ENCODE results near the gene ANTXR1. TPM values are rescaled to one million over a fixed set of nuclear protein-coding genes. Genes with fewer than 3 reads are reported as not detected.

Gene ANTXR1
- total RNA-seq, 1 donor = 206 TPM

- TF ChIP-seq CTCF (IDR thresholded peaks at IDR 0.05; ENCODE audit: insufficient read depth, low read depth, low read length) = no peak
- H3K4me3 ChIP-seq (ENCODE audit: low read depth, low read length) = no peak overlapping the region
- DNase-seq (ENCODE audit: low read depth) = no peak
Measured at GRCh38 chr2:69201259-69201658, 188.3 kb downstream of the ANTXR1 start.

GRCh38 chr2:69202327-69202726 is 189.3 kb downstream of the ANTXR1 start:
- no peak for TF ChIP-seq CTCF (IDR thresholded peaks at IDR 0.05; ENCODE audit: insufficient read depth, low read depth, low read length)
- DNase-seq (ENCODE audit: low read depth) = no peak

GRCh38 chr2:69203166-69203985 is 190.4 kb downstream of the ANTXR1 start:
- DNase-seq (ENCODE audit: low read depth) = peak; percentile 66
- H3K4me3 ChIP-seq (ENCODE audit: low read depth, low read length) = no peak overlapping the region
- TF ChIP-seq CTCF (IDR thresholded peaks at IDR 0.05; ENCODE audit: insufficient read depth, low read depth, low read length) = no peak

More at GRCh38 chr2:69202327-69202726, 189.3 kb downstream of the ANTXR1 start:
- no peak overlapping the region for H3K4me3 ChIP-seq (ENCODE audit: low read depth, low read length)

GRCh38 chr2:69204654-69205053 is 191.7 kb downstream of the ANTXR1 start:
- no peak for TF ChIP-seq CTCF (IDR thresholded peaks at IDR 0.05; ENCODE audit: insufficient read depth, low read depth, low read length)
- no peak for DNase-seq (ENCODE audit: low read depth)
- no peak overlapping the region for H3K4me3 ChIP-seq (ENCODE audit: low read depth, low read length)

GRCh38 chr2:69205076-69205475 is 192.1 kb downstream of the ANTXR1 start:
- TF ChIP-seq CTCF (IDR thresholded peaks at IDR 0.05; ENCODE audit: insufficient read depth, low read depth, low read length) = no peak
- no peak for DNase-seq (ENCODE audit: low read depth)

GRCh38 chr2:69205491-69205890 is 192.5 kb downstream of the ANTXR1 start:
- TF ChIP-seq CTCF (IDR thresholded peaks at IDR 0.05; ENCODE audit: insufficient read depth, low read depth, low read length) = no peak
- no peak for DNase-seq (ENCODE audit: low read depth)
- no peak overlapping the region for H3K4me3 ChIP-seq (ENCODE audit: low read depth, low read length)

More at GRCh38 chr2:69205076-69205475, 192.1 kb downstream of the ANTXR1 start:
- H3K4me3 ChIP-seq (ENCODE audit: low read depth, low read length) = no peak overlapping the region
